Large intestine (tissue), 3 donors: ENCODE results near the gene CNPY1. TPM values are rescaled to one million over a fixed set of nuclear protein-coding genes. Genes with fewer than 3 reads are reported as not detected.

Experiments
- DNase-seq, 2 donors: peaks; one replicate each; pipeline versions ENCODE4 v3.0.0 to v3.0.0-alpha.2; 2013
- H3K27ac ChIP-seq: one replicate; pipeline ENCODE4 v1.5.1; 2013; ENCODE audit warnings: low read length
- H3K27me3 ChIP-seq: 2 replicates; pipeline ENCODE4 v1.6.1; 2013; ENCODE audit warnings: low read length; ENCODE audit not compliant: control insufficient read depth, insufficient read depth
- H3K36me3 ChIP-seq: 2 replicates; pipeline ENCODE4 v1.6.1; 2013; ENCODE audit warnings: low read length; ENCODE audit not compliant: control insufficient read depth, insufficient read depth
- H3K4me1 ChIP-seq: one replicate; pipeline ENCODE4 v1.6.1; 2013; ENCODE audit warnings: low read length; ENCODE audit not compliant: control insufficient read depth, insufficient read depth
- H3K4me3 ChIP-seq: one replicate; pipeline ENCODE4 v1.5.1; 2013; ENCODE audit warnings: low read length
- H3K9me3 ChIP-seq: one replicate; pipeline ENCODE4 v1.6.1; 2013; ENCODE audit warnings: mild to moderate bottlenecking, low read depth, low read length, moderate library complexity; ENCODE audit not compliant: control insufficient read depth
- WGBS: methylation state at CpG from one replicate; pipeline ENCODE4 v1.1.5; 2013; ENCODE audit warnings: low lambda C conversion rate; ENCODE audit not compliant: insufficient coverage; 5-methylcytosine and 5-hydroxymethylcytosine counted together
- polyA plus RNA-seq: library from polyadenylated mRNA; unstranded; fragments of 120-200 nt; gene quantifications from one replicate; pipeline ENCODE4 v1.2.1, GENCODE V29; 2013

The CNPY1 gene
- polyA plus RNA-seq, 1 donor: not detected

- 89% methylated on average over 2 of the region's 8 CpGs for WGBS
- H3K27me3 ChIP-seq: peaks cover 80% of the 10 kb centered on the region
- no peaks in the 10 kb centered on the region for H3K36me3 ChIP-seq
- H3K27ac ChIP-seq: no peak overlapping the region
- H3K4me1 ChIP-seq: peaks cover 5% of the 10 kb centered on the region
- DNase-seq: no peak
- no peak overlapping the region for H3K4me3 ChIP-seq
- peaks cover 4% of the 10 kb centered on the region for H3K9me3 ChIP-seq
Observed at GRCh38 chr7:155514296-155514695, 32.1 kb downstream of the CNPY1 start.

- no peak overlapping the region for H3K4me3 ChIP-seq
Observed at GRCh38 chr7:155513543-155514285, 32.6 kb downstream of the CNPY1 start.

GRCh38 chr7:155512246-155512887, 34.0 kb downstream of the CNPY1 start:
- Histone ChIP-seq H3K27ac (no peak overlapping the region), H3K4me1 (peaks cover 5% of the 10 kb centered on the region), H3K36me3 (no peaks in the 10 kb centered on the region), H3K9me3 (peaks cover 4% of the 10 kb centered on the region), H3K27me3 (peaks cover 81% of the 10 kb centered on the region), H3K4me3 (no peak overlapping the region)
- no peak for DNase-seq
- no CpG with 5 or more reads among the region's 4 CpGs for WGBS

More at GRCh38 chr7:155513543-155514285, 32.6 kb downstream of the CNPY1 start:
- H3K27me3 ChIP-seq: peaks cover 82% of the 10 kb centered on the region
- no peaks in the 10 kb centered on the region for H3K36me3 ChIP-seq
- H3K27ac ChIP-seq: no peak overlapping the region
- peaks cover 5% of the 10 kb centered on the region for H3K4me1 ChIP-seq
- WGBS: 65% methylated on average over 5 of the region's 13 CpGs
- H3K9me3 ChIP-seq: peaks cover 4% of the 10 kb centered on the region
- DNase-seq: no peak

DNA sequence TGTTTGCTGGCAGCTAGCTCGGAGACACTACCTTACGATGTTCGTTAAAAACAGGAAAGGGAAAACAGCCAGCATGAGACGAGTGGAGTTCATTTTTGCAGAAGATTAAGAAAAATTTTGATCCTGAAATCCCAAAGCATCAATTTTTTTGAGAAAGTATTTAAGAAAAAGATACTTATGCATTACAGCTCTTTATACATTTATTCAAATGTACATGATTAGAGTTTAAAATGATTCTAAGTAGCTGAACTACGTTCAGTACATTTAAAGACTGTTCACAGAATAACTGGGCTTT, 34.7 kb downstream of the CNPY1 start:
- Histone ChIP-seq H3K36me3 (no peaks in the 10 kb centered on the region), H3K9me3 (peaks cover 4% of the 10 kb centered on the region), H3K4me3 (no peak overlapping the region), H3K27ac (no peak overlapping the region), H3K4me1 (peaks cover 5% of the 10 kb centered on the region), H3K27me3 (peaks cover 81% of the 10 kb centered on the region)
- no peak for DNase-seq
- WGBS: 0% methylated on average over 3 of the region's 5 CpGs

DNA sequence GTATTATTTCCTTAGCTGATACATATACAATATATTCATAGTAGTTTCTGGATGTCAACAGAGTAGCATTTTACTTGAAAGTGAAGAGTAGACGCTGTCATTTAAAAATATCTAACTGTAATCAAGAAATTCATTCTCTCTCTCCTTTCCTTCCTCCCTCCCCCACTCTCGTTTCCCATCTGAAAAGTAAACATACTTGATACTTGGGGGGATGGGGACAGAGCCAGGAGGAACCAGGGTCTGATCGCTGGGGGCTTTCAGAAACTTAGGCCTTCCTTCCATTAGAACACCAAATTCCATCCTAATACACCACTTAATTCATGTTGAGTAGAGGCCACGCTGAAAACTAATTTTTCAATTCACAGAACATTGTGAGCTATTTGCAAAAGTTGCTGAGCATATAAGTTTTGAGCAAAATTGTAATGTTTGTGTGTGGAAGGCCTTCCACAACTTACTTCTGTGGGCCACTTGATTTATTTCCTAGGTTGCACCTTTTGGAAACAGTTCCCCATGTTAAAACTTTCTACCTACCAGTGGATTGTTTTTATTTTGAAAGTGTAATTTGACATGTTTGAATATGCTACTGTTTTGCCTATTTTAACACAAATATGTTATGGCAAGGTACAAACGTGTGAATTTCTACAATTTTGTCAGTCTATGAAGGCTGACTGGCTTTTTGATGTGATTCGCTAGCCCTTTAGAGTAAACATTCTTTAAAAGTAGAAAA, 35.2 kb downstream of the CNPY1 start:
- Histone ChIP-seq H3K36me3 (no peaks in the 10 kb centered on the region), H3K4me3 (no peak overlapping the region), H3K27me3 (peaks cover 81% of the 10 kb centered on the region), H3K9me3 (peaks cover 4% of the 10 kb centered on the region), H3K27ac (no peak overlapping the region), H3K4me1 (peaks cover 5% of the 10 kb centered on the region)
- no CpG with 5 or more reads among the region's 6 CpGs for WGBS
- DNase-seq: no peak

DNA sequence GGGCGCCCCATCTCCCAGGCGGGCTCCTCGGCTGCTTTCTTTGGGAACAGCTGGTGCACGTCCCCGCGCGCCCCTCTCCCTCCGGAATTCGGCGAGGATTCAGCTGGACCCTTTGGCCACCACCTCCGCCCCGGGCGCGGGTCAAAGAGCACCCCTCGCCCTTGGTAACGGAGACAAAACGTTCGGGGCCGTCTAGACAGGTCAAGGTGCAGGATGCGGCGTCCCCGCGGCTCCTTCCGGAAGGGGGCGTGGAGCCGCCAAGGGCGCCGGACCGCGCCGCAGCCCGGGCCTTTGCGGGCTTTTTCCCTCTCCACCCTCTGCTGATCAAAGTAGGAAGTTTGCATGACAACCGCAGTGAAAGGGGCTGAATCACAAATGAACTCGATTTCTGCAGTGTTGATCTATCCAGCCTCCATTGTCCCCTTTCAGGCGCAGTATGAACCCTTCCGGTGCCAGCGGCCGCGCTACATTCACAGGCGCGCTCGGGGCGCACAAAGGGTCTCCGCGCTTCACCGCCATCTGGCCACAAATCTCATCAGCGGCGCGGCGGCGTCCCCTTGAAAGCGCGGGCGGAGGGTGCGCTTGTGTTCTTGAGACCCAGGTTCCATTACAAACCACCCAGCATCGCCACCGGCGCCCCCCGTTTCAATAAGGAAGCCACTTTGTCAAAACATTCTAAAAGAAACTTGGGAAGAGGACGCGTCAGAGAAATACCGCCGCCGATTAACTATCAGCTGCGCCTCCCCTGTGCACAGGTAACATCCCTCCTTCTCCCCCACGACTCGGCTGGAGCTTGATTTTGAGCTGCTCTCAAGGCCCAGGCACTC, 36.4 kb downstream of the CNPY1 start:
- no CpG with 5 or more reads among the region's 68 CpGs for WGBS
- Histone ChIP-seq H3K36me3 (no peaks in the 10 kb centered on the region), H3K9me3 (peaks cover 4% of the 10 kb centered on the region), H3K4me1 (peaks cover 5% of the 10 kb centered on the region), H3K27ac (no peak overlapping the region), H3K4me3 (no peak overlapping the region), H3K27me3 (peaks cover 79% of the 10 kb centered on the region)
- DNase-seq: no peak

DNA sequence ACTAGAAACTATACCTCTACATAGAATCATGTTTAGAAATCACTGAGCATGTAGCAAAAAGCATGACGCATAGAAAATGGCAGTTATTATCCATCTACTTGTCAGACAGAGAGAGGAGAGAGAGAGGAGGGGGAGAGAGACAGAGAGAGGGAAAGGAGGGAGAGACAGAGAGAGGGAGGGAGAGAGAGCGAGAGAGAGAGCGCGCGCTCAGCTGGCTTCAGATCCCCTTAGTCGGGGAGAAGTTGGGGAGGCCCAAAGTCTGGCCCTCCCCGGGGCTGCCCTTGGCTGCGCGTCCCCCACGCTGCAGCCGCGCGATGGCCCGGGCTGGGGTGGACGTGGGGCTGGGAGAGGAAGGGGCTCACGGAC, 37.0 kb downstream of the CNPY1 start:
- no peaks in the 10 kb centered on the region for H3K36me3 ChIP-seq
- no peak overlapping the region for H3K27ac ChIP-seq
- no peak overlapping the region for H3K4me3 ChIP-seq
- H3K27me3 ChIP-seq: peaks cover 80% of the 10 kb centered on the region
- DNase-seq: no peak
- H3K9me3 ChIP-seq: peaks cover 4% of the 10 kb centered on the region
- 0% methylated on average over 1 of the region's 16 CpGs for WGBS
- peaks cover 5% of the 10 kb centered on the region for H3K4me1 ChIP-seq

DNA sequence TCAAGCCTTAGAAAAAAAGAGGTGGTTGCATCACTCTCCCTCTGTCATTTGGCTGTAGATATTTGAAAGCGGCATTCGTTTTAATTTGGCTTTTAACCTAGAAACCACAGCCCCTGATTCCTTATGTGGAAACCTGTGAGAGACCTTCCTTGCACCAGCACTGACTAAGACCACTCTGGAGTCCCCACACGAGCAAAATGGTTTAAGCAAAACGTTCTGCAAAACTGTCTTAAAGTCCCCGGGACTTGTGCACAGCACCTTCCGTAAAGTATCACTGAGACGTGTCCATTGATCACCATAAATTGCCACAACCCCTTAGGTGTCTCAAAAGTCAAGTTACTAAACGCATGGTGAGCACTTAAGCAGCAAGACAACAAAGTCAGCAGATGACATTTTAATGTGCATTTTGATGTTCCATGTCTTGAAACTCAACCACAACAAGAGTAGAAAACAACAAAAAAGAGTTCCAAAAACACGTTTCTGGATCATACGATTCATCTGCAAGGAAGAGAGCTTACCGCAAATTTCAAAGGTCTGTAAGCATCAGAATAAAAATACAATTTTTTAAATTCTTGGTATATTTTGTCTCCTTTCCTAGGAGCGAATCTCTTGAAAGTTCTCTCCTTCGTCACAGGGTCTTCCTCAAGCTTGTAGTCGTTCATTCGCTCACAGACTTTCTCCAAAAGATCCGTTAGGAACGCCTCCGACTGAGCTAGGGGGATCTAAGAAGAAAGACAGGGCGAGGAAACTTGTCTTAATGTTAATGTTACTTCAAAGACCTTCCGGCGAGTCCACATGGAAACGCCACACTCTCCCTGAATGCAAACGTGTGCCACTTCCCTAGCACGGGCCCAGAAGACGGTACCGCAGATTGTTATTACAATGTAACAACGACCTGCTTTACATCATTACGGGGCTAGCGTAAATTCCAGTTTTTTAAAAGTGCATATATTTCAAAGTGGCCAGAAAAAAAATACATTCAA, 37.7 kb downstream of the CNPY1 start:
- Histone ChIP-seq H3K4me3 (no peak overlapping the region), H3K27ac (no peak overlapping the region), H3K27me3 (peaks cover 78% of the 10 kb centered on the region), H3K36me3 (no peaks in the 10 kb centered on the region), H3K4me1 (peaks cover 5% of the 10 kb centered on the region), H3K9me3 (peaks cover 4% of the 10 kb centered on the region)
- no peak for DNase-seq
- WGBS: 3% methylated on average over 9 of the region's 29 CpGs

GRCh38 chr7:155507576-155507975, 38.8 kb downstream of the CNPY1 start:
- no peak for DNase-seq
- WGBS: 6% methylated on average over 3 of the region's 4 CpGs
- peaks cover 87% of the 10 kb centered on the region for H3K27me3 ChIP-seq

More at GRCh38 chr7:155507576-155507975, 38.8 kb downstream of the CNPY1 start:
- Histone ChIP-seq H3K4me3 (no peak overlapping the region), H3K9me3 (peaks cover 4% of the 10 kb centered on the region), H3K36me3 (no peaks in the 10 kb centered on the region), H3K27ac (no peak overlapping the region), H3K4me1 (peaks cover 5% of the 10 kb centered on the region)
